HEK293 (cell line): Measurements from ENCODE around the gene ALDH2.
A peak's percentile ranks its signal among the peaks of the same experiment; 100 is the strongest.

Experiments used
- CTCF ChIP-seq: fragments of 450-650 bp; formaldehyde crosslinking; IDR thresholded peaks from 2 replicates; pipeline ENCODE4 v1.5.1; 2016; ENCODE audit warnings: missing biosample characterization, missing genetic modification characterization
- GLI4 ChIP-seq: fragments of 450-650 bp; formaldehyde crosslinking; IDR thresholded peaks from 2 replicates; pipeline ENCODE4 v1.5.1; 2016; ENCODE audit warnings: missing biosample characterization, missing genetic modification characterization
- GLIS2 ChIP-seq: fragments of 450-650 bp; formaldehyde crosslinking; IDR thresholded peaks from 2 replicates; pipeline ENCODE4 v1.5.1; 2016; ENCODE audit warnings: missing biosample characterization, missing genetic modification characterization
- KLF1 ChIP-seq: fragments of 450-650 bp; formaldehyde crosslinking; IDR thresholded peaks from 2 replicates; pipeline ENCODE4 v1.5.1; 2016; ENCODE audit warnings: missing biosample characterization, missing genetic modification characterization
- KLF10 ChIP-seq: fragments of 450-650 bp; IDR thresholded peaks from 2 replicates; pipeline ENCODE4 v1.5.1; 2018; ENCODE audit warnings: missing biosample characterization, mild to moderate bottlenecking, missing genetic modification characterization
- PBX3 ChIP-seq: sonication (generic); formaldehyde crosslinking; IDR thresholded peaks from 2 replicates; pipeline ENCODE4 v1.8.1; 2022; ENCODE audit warnings: mild to moderate bottlenecking, moderate library complexity, missing genetic modification reagents
- REPIN1 ChIP-seq: fragments of 450-650 bp; formaldehyde crosslinking; IDR thresholded peaks from 2 replicates; pipeline ENCODE4 v1.5.1; 2017; ENCODE audit warnings: missing biosample characterization, missing genetic modification characterization, low read depth
- REST ChIP-seq: fragments of 450-650 bp; formaldehyde crosslinking; IDR thresholded peaks from 2 replicates; pipeline ENCODE4 v1.5.1; 2016; ENCODE audit warnings: missing biosample characterization, missing genetic modification characterization
- SP3 ChIP-seq: fragments of 450-650 bp; formaldehyde crosslinking; IDR thresholded peaks from 2 replicates; pipeline ENCODE4 v1.5.1; 2016; ENCODE audit warnings: missing biosample characterization, missing genetic modification characterization
- YY1 ChIP-seq: fragments of 450-650 bp; formaldehyde crosslinking; IDR thresholded peaks from 2 replicates; pipeline ENCODE4 v1.5.1; 2018; ENCODE audit warnings: missing biosample characterization, missing genetic modification characterization
- ZBTB10 ChIP-seq: fragments of 450-650 bp; formaldehyde crosslinking; IDR thresholded peaks from 2 replicates; pipeline ENCODE4 v1.5.1; 2016; ENCODE audit warnings: missing biosample characterization, missing genetic modification characterization
- ZBTB17 ChIP-seq: fragments of 450-650 bp; formaldehyde crosslinking; IDR thresholded peaks from 2 replicates; pipeline ENCODE4 v1.5.1; 2016; ENCODE audit warnings: missing biosample characterization, missing genetic modification characterization
- ZBTB20 ChIP-seq: fragments of 450-650 bp; formaldehyde crosslinking; IDR thresholded peaks from 2 replicates; pipeline ENCODE4 v1.5.1; 2016; ENCODE audit warnings: missing biosample characterization, missing genetic modification characterization
- ZBTB48 ChIP-seq: fragments of 450-650 bp; formaldehyde crosslinking; IDR thresholded peaks from 2 replicates; pipeline ENCODE4 v1.5.1; 2016; ENCODE audit warnings: missing biosample characterization, missing genetic modification characterization
- ZBTB8A ChIP-seq: fragments of 450-650 bp; formaldehyde crosslinking; IDR thresholded peaks from 2 replicates; pipeline ENCODE4 v1.5.1; 2016; ENCODE audit warnings: missing biosample characterization, missing genetic modification characterization
- ZEB2 ChIP-seq: fragments of 450-650 bp; formaldehyde crosslinking; IDR thresholded peaks from 2 replicates; pipeline ENCODE4 v1.5.1; 2016; ENCODE audit warnings: missing biosample characterization, missing genetic modification characterization
- ZNF121 ChIP-seq: fragments of 450-650 bp; formaldehyde crosslinking; IDR thresholded peaks from 2 replicates; pipeline ENCODE4 v1.5.1; 2016; ENCODE audit warnings: missing biosample characterization, missing genetic modification characterization
- ZNF211 ChIP-seq: fragments of 450-650 bp; formaldehyde crosslinking; IDR thresholded peaks from 2 replicates; pipeline ENCODE4 v1.5.1; 2016; ENCODE audit warnings: low read depth, missing biosample characterization, missing genetic modification characterization
- ZNF280C ChIP-seq: fragments of 450-650 bp; formaldehyde crosslinking; IDR thresholded peaks from 2 replicates; pipeline ENCODE4 v1.5.1; 2016; ENCODE audit warnings: missing biosample characterization, missing genetic modification characterization
- ZNF394 ChIP-seq: fragments of 450-650 bp; formaldehyde crosslinking; IDR thresholded peaks from 2 replicates; pipeline ENCODE4 v1.5.1; 2016; ENCODE audit warnings: missing biosample characterization, missing genetic modification characterization, mild to moderate bottlenecking, moderate library complexity, borderline replicate concordance
- ZNF449 ChIP-seq: fragments of 450-650 bp; formaldehyde crosslinking; IDR thresholded peaks from 2 replicates; pipeline ENCODE4 v1.5.1; 2017; ENCODE audit warnings: missing biosample characterization, mild to moderate bottlenecking, missing genetic modification characterization, moderate library complexity
- ZNF580 ChIP-seq: fragments of 450-650 bp; formaldehyde crosslinking; IDR thresholded peaks from 2 replicates; pipeline ENCODE4 v1.5.1; 2016; ENCODE audit warnings: missing biosample characterization, missing genetic modification characterization
- ZNF660 ChIP-seq: fragments of 450-650 bp; IDR thresholded peaks from 2 replicates; pipeline ENCODE4 v1.5.1; 2018; ENCODE audit warnings: missing biosample characterization, mild to moderate bottlenecking, missing genetic modification characterization
- ZNF843 ChIP-seq: fragments of 450-650 bp; formaldehyde crosslinking; IDR thresholded peaks from 2 replicates; pipeline ENCODE4 v1.5.1; 2016; ENCODE audit warnings: missing biosample characterization, missing genetic modification characterization
- ZSCAN30 ChIP-seq: fragments of 450-650 bp; IDR thresholded peaks from 2 replicates; pipeline ENCODE4 v1.5.1; 2018; ENCODE audit warnings: missing biosample characterization, mild to moderate bottlenecking, missing genetic modification characterization, moderate library complexity
- ZXDB ChIP-seq: fragments of 450-650 bp; formaldehyde crosslinking; IDR thresholded peaks from 2 replicates; pipeline ENCODE4 v1.5.1; 2016; ENCODE audit warnings: missing biosample characterization, missing genetic modification characterization

Gene ALDH2

GRCh38 chr12:111766608-111767361, at the start of gene ALDH2 (continued):
- TF ChIP-seq GLIS2 (peak; percentile 65), KLF1 (tag by site-specific recombination) (peak; percentile 38), ZBTB20 (tag by site-specific recombination) (peak; percentile 70), YY1 (tag by site-specific recombination) (0 out of 2 replicates have a peak, but pooled peaks have one; percentile 36), ZNF449 (tag by site-specific recombination) (0 out of 2 replicates have a peak, but pooled peaks have one; percentile 19), PBX3 (CRISPR knock-in tag) (0 out of 2 replicates have a peak, but pooled peaks have one; percentile 27), ZBTB8A (peak; percentile 59), ZXDB (tag by site-specific recombination) (peak; percentile 71; the same call in 1 of the 2 replicates), ZNF843 (tag by site-specific recombination) (no peak), ZNF660 (tag by site-specific recombination) (0 out of 2 replicates have a peak, but pooled peaks have one; percentile 63), ZEB2 (tag by site-specific recombination) (peak; percentile 74), GLI4 (no peak), ZNF280C (no peak), REST (tag by site-specific recombination) (peak; percentile 54), ZNF394 (tag by site-specific recombination) (0 out of 2 replicates have a peak, but pooled peaks have one; percentile 9), CTCF (tag by site-specific recombination) (peak; percentile 68), ZNF580 (tag by site-specific recombination) (peak; percentile 49; the same call in 1 of the 2 replicates), ZNF121 (tag by site-specific recombination) (no peak), ZBTB48 (tag by site-specific recombination) (peak; percentile 75), SP3 (peak; percentile 87), ZBTB10 (tag by site-specific recombination) (peak; percentile 20; the same call in 1 of the 2 replicates), ZNF211 (tag by site-specific recombination) (no peak), ZBTB17 (tag by site-specific recombination) (peak; percentile 21; the same call in 1 of the 2 replicates), KLF10 (tag by site-specific recombination) (peak; percentile 99), REPIN1 (tag by site-specific recombination) (no peak), ZSCAN30 (peak; percentile 42; the same call in 1 of the 2 replicates)
